ENCODE measurements around the gene RB1.

GRCh38 chr13:48273346-48273745 is 30.2 kb upstream of the RB1 start:
- no peak for TF ChIP-seq POLR2A (IDR thresholded peaks at IDR 0.05)
- TF ChIP-seq, protein P1, sequence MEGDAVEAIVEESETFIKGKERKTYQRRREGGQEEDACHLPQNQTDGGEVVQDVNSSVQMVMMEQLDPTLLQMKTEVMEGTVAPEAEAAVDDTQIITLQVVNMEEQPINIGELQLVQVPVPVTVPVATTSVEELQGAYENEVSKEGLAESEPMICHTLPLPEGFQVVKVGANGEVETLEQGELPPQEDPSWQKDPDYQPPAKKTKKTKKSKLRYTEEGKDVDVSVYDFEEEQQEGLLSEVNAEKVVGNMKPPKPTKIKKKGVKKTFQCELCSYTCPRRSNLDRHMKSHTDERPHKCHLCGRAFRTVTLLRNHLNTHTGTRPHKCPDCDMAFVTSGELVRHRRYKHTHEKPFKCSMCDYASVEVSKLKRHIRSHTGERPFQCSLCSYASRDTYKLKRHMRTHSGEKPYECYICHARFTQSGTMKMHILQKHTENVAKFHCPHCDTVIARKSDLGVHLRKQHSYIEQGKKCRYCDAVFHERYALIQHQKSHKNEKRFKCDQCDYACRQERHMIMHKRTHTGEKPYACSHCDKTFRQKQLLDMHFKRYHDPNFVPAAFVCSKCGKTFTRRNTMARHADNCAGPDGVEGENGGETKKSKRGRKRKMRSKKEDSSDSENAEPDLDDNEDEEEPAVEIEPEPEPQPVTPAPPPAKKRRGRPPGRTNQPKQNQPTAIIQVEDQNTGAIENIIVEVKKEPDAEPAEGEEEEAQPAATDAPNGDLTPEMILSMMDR (IDR thresholded peaks at IDR 0.05) = no peak

Measured in esophagus squamous epithelium (tissue), 4 donors.